HPDE6-E6E7 (cell line): ENCODE data around the gene THAP7.
"Not testable (repeated sequence)": the region's sequence is repeated elsewhere in the genome, so short reads cannot be mapped to it uniquely, and the experiment has no call there.

Experiments used
- DNase-seq: peaks from one replicate; pipeline ENCODE4 v3.0.0; 2011; ENCODE audit warnings: missing footprints; ENCODE audit errors: extremely low spot score

THAP7 gene, protein sequence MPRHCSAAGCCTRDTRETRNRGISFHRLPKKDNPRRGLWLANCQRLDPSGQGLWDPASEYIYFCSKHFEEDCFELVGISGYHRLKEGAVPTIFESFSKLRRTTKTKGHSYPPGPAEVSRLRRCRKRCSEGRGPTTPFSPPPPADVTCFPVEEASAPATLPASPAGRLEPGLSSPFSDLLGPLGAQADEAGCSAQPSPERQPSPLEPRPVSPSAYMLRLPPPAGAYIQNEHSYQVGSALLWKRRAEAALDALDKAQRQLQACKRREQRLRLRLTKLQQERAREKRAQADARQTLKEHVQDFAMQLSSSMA

DNA sequence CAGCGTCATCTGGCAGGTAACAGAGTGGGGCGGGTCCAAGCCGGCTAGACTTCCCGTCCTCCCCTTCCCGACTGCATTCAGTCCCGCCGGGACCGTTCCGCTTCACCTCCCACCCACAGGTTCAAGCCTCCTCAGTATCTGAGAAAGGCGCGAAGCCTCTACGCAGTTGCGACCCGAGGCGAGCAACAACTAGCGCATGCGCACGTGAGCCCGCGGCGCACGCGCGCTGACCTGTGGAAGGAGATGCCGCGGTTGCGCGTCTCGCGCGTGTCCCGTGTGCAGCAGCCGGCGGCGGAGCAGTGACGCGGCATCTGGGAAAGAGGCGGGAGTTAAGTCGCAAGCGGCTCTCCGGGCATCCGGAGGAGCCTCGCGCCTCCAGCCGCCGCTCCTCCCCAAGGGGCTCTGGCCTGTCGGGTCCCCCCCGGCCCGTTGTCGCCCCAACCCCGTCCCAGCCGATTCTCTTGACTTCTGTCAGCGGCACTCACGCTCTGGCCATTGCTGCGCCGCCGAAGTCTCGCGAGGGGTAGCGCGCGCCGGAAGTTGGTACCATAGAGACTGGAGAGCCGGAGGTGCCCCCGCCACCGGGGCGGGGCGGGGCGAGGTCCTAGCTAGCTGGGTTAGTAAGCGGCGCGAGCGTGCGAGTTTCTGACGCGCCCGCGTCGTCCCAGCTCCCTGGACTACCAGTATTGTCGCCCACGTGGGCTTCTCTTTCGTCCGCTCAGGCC is at the start of gene THAP7:
Gene THAP7, minus strand, starts transcription at position 518 of the 725 bp plus-strand sequence. Its CDS starts 207 bp downstream, at position 311.
- DNase-seq: peak; percentile 92

DNA sequence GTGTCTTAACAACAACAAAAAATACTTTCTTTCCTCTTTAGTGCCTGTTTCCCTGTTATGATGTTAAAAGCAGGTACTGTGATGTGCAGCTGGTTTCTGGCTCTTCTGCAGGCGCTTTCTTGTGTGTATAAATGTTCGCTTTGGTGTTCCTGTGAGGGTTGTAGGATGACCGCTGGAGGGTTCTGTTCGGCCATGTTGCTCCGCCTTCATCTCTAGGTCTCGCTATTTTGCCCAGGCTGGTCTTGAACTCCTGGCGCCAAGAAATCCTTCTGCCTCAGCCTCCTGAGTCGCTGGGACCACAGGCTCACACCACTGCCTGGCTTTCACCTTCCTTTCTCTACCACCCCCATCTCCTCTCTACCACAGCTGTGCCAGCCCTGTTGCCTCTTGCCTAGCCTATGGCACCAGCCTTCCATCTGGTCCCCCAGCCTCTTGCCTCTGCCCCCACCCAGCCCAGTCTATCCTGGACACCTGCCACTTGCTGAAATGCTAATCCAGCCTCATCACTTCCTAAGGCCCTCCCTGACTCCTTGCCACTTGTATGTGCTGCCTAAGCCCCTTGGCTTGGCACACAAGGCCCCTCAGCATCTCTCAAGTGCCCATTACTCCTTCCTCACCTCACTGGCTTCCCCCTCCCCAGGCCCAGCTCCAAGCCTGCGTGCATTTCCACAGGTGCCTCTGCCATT is 49.4 kb upstream of the THAP7 start:
- DNase-seq: no peak

DNA sequence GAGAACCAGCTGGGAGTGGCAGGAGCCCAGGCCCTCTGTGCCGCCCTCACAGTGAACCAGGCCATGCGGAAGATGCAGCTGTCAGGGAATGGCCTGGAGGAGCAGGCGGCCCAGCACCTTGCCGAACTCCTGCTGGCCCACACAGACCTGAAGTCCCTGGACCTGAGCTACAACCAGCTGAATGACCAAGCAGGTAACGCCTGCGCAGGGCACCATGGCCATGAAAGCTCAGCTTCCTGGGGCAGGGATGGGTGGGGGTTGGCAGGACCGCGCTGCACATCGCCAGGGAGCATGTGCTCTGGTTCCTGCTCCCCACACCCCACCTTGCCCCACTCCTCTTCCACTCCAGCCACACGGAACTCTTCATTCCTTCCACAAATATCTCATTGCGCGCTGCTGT is 47.0 kb upstream of the THAP7 start:
- DNase-seq: not testable (repeated sequence)

DNA sequence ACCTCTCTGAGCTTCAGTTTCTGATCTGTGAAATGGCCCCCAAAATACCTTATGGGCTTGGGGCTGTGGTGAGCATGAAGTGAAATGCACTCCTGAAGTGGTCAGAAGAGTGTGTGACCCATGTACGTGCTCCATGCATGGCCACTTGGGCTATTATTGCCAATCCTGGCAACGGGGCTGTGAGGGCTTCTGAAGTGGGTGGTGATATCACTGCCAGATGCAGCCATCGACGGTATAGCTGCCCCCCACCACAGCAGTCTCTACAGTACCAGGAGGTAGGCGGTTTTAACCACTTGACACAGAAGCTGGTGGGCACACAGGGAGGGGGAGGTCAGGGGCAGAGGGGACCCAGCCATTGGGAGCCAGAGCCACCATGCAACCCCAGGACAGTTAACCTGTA is 46.5 kb upstream of the THAP7 start:
- not testable (repeated sequence) for DNase-seq

DNA sequence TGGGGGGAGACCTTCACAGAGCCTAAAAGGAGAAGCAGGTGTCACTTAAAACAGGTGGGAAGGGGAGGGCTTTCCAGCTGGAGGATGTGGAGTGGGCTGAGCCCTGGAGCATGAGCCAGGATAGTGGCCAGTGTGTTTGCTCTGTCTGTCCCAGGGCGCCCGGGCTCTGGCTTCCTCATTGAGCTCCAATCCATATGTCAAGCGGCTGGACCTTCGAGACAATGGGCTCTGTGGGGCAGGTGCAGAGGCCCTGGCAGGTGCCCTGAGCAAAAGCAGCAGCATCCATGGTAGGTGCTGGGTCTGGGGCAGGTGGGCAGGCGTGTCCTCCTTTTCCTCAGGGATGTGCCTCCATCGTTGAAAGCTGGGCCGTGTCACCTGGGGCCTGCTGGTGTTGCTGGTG is 45.8 kb upstream of the THAP7 start:
- no peak for DNase-seq

DNA sequence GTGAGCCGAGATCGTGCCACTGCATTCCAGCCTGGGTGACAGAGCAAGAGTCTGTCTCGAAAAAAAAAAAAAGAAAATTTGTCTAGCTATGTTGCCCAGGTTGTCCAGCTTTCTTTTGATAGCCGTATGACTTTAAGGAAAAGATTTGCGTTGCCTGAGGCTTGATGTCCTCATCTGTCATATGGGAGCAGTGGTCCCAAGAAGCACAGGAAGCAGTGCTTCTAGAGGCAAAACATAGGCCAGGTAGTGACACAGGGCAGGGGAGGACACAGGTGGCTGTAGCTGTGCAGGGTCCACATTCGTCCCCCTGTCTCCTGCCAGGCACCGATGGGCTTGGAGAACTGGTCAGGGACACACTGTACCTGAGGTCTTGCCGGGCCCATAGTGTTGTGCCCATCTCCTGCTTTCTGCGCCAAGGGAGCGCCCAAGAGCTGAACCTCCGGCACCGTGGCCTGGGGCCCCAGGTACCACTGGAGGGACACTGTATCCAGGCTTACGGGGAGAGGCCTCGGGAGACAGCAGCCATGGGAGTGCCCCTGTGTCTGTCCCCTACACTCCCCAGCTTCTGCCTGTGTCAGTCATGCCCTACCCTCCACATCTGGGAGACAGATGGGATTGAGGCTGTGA is 45.2 kb upstream of the THAP7 start:
- DNase-seq: no peak

DNA sequence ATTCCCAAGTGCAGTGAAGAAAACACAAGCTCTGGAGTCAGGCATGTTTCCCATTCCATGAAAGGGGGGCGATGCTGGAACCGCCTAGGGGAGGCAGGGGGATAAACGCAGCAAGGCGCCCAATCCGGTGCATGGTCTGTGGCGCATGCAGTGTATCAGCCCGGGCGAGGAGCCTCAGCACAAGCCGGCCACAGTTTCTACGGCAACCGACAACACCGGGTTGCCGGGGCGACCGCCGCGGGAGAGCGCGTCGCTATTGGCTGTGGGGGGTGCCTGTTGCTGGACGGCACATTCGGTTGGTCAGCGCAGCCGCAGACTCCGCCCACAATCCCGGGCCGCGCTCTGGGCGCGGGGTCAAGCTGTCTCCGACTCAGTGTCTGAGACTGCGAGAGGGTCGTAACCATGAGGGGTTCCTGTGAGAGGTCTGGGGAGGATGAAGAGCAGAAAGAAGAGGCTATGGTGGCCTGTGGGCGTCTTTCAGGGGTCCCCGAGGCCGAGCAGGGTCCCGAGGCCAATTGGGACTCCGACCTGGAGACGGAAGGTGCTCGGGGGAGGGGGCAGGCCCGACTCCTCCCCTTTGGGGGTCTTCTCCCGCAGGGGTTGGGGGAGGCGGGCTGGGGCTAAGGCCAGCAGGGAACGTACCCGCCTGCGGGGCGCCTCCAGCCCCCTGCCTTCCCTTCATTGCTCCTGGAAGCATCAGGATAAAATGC is 43.8 kb upstream of the THAP7 start, which contains the start of gene LRRC74B:
Gene LRRC74B, plus strand, starts transcription at position 362 of the 710 bp plus-strand sequence. Its CDS starts 41 bp downstream, at position 403.
- DNase-seq: peak; percentile 91

DNA sequence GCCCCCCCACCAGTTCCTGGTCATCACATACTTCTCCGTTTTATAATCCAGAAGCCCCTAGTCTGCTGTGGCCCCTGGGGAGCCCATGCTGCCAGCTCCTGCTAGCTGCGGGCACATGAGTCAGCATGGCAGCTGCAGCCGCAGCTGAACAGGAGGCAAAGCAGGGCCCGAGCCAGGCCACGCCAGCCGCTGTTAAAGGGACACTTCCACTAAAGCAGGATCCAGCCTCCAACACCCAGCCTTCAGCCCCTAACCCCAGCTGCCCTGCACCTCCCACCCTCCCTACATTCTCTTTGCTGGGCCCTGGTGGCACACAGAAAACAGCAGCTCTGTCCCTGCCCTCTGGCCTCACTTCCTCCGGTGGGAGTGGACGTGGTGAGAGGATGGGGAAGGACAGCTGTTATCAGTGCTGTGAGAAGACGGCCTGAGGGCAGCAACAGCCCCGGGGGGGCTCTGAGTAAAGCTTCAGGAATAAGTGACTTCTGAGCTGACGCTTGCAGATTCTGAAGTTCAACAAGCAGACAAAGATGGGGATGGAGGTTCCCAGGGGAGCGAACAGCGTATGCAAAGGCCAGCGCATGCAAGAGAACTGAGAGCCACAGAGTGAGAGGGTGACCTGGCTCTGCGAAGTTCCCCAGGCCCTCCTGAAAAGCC is 43.1 kb upstream of the THAP7 start:
- DNase-seq: no peak

DNA sequence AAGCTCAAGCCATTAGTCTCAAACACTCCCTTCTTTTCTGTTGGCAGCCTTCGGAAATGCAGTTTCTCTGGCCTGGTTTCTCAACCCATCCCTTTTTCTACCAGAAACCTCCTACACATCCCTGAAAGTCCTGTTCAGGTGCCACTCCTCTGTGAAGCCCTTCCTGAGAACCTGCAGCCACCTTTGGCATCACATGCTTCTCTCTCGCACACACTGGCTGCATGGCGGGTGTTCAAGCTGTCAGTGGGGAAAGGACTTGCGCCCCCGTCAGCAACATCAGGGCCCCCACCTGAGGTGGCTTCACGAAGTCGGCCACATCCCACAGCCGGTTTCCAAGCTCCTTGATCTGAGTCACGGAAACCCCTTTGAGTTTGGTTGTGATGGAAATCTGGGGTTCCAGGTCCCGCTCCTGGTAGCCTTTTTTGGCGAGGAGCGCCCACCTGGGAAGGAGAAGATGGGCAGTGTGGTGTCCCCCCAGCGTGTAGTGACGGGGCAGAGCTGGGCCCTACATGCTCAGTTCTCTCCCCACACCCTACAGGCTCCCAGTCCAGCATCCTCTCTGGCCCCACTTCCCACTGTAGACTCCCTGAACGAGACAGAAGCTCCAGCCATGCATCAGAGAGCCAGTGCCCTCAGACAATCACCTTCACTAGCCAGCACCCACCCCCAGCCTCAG is 42.1 kb upstream of the THAP7 start:
- DNase-seq: no peak

DNA sequence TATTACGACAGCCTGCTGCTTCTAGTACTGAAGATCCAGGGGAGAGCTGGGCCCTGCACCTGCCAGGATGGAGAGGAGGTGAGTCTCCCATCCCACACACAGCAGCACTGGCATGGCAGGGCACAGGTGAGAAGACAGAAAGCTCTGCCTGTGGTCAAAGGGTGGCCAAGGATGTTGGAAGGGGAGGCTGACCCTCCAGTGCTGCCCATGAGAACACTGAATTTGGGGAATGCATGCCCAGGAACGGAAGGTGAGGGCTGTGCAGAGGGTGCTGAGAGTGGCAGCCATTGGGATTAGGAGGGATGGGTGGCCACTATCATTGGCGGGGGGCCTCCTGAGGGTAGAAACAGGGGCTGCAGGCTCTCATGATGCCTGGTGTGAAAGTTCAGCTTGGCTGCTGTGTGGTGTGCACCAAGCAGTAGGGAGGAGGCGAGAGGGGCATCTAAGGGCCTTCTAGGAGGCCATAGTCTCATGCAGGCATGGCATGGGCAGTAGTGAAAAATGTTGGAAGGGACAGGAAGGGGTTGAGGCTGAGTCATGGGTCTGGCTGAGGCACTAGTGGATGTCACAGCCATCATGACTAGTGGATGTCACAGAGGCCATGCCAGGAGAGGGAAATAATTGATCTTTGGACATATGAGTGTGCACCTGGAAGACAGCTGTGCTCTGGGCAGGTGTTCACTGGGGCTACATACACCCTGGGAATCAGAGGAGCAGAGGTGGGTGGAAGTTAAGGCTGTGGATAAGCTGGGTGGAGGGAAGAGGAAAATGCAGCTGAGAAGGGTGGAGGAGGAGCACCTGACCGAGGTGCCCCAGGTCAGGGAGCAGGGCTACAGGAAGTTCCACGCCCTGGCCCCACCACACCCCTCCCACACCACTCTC is 41.3 kb upstream of the THAP7 start:
- DNase-seq: no peak

DNA sequence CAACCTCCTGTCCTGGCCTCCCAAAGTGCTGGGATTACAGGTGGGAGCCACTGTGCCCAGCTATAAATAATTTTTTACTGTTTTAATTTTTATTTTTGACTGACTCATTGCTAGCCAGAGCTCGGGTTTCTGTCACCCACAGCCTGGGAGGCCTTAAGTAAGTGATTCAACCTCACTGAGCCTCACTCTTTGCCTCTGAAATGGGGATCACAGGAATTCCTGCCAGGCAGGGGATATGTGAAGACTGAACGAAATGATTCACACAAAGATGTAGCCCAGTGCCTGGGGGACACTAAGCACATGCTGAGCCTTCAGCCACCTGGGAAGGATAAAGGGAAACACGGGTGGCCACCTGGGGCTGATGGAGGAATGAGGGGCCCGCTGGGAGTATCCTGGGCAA is 40.0 kb upstream of the THAP7 start:
- no peak for DNase-seq

DNA sequence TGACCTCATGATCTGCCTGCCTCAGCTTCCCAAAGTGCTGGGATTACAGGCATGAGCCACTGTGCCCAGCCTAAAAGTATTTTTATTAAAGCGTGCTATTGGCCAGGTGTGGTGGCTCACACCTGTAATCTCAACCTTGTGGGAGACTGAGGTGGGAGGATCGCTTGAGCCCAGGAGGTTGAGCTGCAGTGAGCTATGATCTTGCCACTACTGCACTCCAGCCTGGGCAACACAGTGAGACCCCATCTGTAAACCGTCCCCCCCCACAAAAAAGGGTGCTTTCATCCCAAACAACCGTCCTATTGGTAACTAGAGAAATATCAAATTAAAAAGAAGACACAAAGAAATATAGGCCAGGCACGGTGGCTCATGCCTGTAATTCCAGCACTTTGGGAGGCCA is 37.2 kb upstream of the THAP7 start:
- DNase-seq: not testable (repeated sequence)

DNA sequence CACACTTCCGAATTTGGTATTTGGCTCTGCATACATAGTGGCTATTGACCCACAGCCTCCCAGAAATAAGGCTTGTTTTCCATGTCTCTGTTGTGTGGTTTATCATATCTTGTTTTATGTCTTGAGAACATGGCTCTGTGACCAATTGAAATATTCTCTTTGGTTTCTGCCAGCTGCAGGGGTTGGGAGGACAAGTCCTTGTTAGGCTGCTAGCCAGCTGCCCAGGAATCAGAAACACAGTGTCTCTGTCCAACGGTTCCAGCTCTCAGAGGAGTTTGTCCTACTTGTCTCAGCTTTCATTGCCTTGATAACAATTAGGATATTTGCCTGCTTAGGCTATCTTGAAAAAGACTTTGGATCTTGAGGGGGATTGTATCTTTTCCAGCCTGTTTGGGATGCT is 36.5 kb upstream of the THAP7 start:
- no peak for DNase-seq

DNA sequence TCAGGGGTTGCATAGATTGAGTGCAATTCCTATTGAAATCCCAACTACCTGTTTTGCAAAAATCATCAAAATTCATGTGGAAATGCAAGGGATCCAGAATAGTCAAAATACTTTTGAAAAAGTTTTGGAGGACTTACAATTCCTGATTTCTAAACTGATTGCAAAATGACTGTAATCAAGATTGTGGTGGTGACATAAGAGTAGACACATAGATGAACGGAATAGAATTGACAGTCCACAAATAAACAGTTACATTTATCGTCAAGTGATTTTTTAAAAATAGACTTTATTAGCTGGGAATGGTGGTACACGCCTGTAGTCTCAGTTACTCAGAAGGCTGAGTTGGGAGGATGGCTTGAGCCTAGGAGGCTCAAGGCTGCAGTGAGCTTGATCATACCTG is 33.1 kb upstream of the THAP7 start:
- no peak for DNase-seq

DNA sequence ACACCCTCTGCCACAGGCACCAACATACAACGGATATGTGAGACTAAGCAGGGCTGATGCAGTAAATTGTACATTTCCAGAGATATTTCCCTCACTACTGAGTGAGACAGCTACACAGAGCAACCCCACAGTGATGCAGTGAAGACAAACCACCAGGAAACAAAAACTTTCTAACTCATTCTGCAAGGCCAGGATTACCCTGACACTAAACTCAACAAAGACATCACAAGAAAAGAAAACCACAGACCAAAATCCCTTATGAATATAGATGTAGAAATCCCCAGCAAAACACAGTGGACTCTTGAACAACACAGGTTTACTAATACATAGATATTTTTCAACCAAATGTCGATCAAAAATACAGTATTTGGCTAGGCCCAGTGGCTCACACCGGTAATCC is 32.0 kb upstream of the THAP7 start:
- no peak for DNase-seq

DNA sequence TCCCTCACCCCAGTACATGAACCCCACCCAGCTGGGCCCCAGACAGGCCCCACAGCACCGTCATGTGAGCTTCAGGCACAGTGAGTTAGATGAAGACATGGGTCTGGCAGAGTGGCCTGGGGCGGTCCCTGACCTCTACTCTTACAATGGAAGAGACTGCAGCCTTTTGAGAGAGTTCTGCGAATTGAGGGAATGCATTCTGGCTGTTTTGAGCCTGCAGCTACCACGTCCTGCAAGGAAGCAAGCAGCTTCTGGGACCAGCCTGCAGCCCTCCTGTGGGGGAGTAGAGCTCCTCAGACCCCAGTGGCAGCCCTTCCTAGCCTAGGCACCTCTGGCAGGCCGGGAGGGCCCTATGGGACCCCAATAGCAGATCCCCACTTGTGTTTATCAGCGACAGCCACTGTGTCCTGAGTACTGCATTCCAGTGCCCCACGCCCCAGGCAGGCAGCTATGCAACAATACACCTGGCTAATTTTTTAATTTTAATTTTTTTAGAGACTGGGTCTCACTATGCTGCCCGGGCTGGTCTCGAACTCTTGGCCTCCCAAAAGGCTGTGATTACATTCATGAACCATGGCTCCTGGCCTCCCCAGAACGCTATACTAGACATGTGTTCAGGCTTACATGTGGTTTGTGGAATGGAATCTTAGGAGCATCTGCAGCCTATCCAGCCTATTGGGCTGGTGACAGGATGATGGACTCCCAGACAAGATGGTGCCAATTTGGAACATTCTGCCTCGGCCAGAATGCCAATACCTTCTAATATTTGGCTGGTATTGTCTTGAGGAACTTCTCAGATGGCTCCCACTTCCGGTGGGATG is 31.2 kb upstream of the THAP7 start:
- no peak for DNase-seq

DNA sequence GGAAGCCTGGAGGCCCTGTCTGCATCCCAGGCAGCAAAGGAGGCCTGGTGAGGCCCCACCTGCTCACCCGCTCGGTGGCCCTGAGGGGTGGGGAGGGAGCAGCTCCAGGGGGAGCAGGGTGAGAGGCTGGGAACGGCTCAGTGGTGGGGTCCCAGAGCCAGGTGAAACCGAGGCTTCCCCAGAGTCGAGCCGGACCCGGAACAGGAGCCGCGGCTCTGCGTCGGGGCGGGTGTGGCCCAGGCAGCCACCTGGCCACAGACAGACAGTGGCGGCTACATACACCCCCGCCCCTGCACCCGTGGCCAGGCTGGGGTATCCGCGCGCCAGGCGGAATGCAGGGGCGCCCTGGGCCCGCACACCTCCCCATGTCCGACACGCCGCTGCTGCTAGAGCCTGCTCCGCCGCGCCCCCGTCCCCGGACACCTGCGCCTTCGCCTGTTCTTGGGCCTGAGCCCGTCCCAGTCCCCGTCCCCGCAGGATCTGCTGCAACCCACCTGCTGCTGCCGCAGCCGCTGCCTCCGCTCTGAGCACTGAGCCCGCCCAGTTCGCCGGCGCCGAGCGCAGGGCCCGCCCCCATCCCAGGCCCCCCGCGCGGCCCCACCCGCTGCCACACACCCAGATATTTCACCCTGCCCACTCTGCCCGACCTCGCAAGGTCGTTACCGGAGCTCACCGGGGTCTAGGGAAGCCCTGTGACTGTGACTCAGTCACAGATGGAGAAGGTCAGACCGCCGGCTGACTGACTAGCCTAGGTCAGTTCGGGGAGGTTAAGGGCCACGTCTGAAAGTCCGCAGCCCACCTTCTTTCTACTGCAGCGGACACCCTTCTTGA is 30.3 kb upstream of the THAP7 start, which contains the start of gene SLC7A4:
Gene SLC7A4, minus strand, starts transcription at position 525 of the 831 bp plus-strand sequence. CDS start 749 bp downstream, outside the sequence.
- no peak for DNase-seq
